HL-60 (cell line): ENCODE measurements around the gene ANKRD1.

Experiments
- DNase-seq, 2 experiments: peaks; one replicate each; pipeline ENCODE4 v3.0.0-alpha.2; 2010 to 2020; ENCODE audit warnings: low read depth in 1 of 2, low spot score in 1 of 2
- H3K27ac ChIP-seq: fragments of 250-450 bp; sonication (Bioruptor Pico); replicated peaks from 2 replicates; pipeline ENCODE4 v1.5.1; 2020; ENCODE audit warnings: mild to moderate bottlenecking, moderate library complexity
- H3K27me3 ChIP-seq: fragments of 250-450 bp; sonication (Bioruptor Pico); 2 replicates; pipeline ENCODE4 v1.5.1; 2021; ENCODE audit warnings: mild to moderate bottlenecking, moderate library complexity; ENCODE audit not compliant: insufficient read depth, poor library complexity, severe bottlenecking
- H3K4me3 ChIP-seq: replicated peaks from 2 replicates; pipeline ENCODE4 v1.5.1; 2011; ENCODE audit warnings: mild to moderate bottlenecking, control low read depth, low read length; ENCODE audit not compliant: insufficient read depth
- GABPA ChIP-seq: IDR thresholded peaks from 2 replicates; pipeline ENCODE4 v1.6.1; 2012; ENCODE audit warnings: low read depth
- POLR2AphosphoS5 ChIP-seq: IDR thresholded peaks from 2 replicates; pipeline ENCODE4 v1.6.1; 2012; ENCODE audit warnings: low read depth
- SPI1 ChIP-seq: IDR thresholded peaks from 2 replicates; pipeline ENCODE4 v1.6.1; 2012; ENCODE audit warnings: low read depth, mild to moderate bottlenecking, borderline replicate concordance
- TF ChIP-seq, protein P1 (sequence below): IDR thresholded peaks from 2 replicates; pipeline ENCODE4 v1.6.1; 2012; ENCODE audit warnings: low read depth; ENCODE audit not compliant: insufficient replicate concordance
- TF ChIP-seq, protein P2 (sequence below): IDR thresholded peaks from one replicate; pipeline ENCODE4 v1.5.1; 2011; ENCODE audit warnings: low read length, control low read depth, inconsistent platforms; ENCODE audit not compliant: insufficient read depth

The ANKRD1 gene

DNA sequence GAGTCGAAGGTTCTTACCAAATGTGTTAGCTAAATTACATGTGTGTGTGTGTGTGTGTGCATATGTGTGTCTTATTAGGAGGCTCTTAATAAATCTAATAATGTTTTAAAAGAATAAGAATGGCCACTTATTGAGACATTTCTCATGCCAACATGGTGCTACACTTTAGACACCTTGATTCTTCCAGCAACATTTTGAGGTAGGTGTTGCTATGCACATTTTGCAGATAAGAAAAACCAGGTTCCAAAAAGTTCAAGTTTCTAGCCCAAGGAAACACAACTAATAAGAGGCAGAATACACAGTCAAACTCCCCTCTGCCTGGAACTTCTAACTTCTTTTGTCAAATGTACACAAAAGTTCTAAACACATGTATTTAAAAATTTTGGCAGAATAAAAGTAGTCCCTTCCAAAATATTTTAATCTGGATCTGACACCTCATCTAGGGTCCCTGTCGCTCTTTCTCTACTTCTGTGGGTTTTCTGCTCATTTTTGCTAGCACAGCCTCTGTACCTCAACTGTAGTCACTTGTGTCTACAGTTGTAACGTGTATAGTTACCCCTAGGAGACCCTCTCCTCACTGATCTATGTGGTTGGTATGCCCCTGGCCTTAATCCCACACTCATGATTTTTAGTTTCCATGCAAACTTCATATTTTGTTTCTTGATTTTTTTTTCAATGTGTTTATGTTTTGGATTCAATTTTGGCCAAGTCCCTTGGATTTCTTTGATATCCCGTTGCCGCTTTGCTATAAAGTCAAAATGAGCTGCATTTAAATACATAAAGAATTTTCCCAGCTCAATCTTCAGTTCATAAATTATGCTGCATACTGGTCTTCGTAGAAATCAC, 4.3 kb downstream of the ANKRD1 start:
- TF ChIP-seq POLR2AphosphoS5 (no peak), SPI1 (no peak), GABPA (no peak)
- TF ChIP-seq, protein P1, sequence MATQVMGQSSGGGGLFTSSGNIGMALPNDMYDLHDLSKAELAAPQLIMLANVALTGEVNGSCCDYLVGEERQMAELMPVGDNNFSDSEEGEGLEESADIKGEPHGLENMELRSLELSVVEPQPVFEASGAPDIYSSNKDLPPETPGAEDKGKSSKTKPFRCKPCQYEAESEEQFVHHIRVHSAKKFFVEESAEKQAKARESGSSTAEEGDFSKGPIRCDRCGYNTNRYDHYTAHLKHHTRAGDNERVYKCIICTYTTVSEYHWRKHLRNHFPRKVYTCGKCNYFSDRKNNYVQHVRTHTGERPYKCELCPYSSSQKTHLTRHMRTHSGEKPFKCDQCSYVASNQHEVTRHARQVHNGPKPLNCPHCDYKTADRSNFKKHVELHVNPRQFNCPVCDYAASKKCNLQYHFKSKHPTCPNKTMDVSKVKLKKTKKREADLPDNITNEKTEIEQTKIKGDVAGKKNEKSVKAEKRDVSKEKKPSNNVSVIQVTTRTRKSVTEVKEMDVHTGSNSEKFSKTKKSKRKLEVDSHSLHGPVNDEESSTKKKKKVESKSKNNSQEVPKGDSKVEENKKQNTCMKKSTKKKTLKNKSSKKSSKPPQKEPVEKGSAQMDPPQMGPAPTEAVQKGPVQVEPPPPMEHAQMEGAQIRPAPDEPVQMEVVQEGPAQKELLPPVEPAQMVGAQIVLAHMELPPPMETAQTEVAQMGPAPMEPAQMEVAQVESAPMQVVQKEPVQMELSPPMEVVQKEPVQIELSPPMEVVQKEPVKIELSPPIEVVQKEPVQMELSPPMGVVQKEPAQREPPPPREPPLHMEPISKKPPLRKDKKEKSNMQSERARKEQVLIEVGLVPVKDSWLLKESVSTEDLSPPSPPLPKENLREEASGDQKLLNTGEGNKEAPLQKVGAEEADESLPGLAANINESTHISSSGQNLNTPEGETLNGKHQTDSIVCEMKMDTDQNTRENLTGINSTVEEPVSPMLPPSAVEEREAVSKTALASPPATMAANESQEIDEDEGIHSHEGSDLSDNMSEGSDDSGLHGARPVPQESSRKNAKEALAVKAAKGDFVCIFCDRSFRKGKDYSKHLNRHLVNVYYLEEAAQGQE: no peak
- TF ChIP-seq, protein P2, sequence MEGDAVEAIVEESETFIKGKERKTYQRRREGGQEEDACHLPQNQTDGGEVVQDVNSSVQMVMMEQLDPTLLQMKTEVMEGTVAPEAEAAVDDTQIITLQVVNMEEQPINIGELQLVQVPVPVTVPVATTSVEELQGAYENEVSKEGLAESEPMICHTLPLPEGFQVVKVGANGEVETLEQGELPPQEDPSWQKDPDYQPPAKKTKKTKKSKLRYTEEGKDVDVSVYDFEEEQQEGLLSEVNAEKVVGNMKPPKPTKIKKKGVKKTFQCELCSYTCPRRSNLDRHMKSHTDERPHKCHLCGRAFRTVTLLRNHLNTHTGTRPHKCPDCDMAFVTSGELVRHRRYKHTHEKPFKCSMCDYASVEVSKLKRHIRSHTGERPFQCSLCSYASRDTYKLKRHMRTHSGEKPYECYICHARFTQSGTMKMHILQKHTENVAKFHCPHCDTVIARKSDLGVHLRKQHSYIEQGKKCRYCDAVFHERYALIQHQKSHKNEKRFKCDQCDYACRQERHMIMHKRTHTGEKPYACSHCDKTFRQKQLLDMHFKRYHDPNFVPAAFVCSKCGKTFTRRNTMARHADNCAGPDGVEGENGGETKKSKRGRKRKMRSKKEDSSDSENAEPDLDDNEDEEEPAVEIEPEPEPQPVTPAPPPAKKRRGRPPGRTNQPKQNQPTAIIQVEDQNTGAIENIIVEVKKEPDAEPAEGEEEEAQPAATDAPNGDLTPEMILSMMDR: no peak
- peaks cover 2% of the 10 kb centered on the region for H3K27me3 ChIP-seq
- no peak for DNase-seq
- H3K27ac ChIP-seq: no peak overlapping the region
- no peak overlapping the region for H3K4me3 ChIP-seq

DNA sequence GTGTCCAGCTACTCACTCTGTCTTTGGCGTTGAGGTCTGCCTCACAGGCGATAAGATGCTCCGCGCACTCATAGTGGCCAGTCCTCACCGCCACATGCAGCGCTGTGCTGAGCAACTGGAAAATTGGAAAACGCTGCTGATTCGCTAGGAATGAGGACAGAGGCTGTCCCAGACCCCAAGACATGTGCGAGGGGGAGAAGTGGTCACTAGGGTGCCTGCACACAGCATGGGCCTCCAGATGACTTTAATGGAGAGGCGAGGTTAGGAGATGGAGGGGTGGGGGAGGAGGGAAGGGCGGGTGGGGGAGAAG, 5.2 kb downstream of the ANKRD1 start:
- Histone ChIP-seq H3K4me3 (no peak overlapping the region), H3K27ac (no peak overlapping the region), H3K27me3 (peaks cover 2% of the 10 kb centered on the region)
- TF ChIP-seq GABPA: no peak
- no peak for TF ChIP-seq SPI1
- no peak for DNase-seq

DNA sequence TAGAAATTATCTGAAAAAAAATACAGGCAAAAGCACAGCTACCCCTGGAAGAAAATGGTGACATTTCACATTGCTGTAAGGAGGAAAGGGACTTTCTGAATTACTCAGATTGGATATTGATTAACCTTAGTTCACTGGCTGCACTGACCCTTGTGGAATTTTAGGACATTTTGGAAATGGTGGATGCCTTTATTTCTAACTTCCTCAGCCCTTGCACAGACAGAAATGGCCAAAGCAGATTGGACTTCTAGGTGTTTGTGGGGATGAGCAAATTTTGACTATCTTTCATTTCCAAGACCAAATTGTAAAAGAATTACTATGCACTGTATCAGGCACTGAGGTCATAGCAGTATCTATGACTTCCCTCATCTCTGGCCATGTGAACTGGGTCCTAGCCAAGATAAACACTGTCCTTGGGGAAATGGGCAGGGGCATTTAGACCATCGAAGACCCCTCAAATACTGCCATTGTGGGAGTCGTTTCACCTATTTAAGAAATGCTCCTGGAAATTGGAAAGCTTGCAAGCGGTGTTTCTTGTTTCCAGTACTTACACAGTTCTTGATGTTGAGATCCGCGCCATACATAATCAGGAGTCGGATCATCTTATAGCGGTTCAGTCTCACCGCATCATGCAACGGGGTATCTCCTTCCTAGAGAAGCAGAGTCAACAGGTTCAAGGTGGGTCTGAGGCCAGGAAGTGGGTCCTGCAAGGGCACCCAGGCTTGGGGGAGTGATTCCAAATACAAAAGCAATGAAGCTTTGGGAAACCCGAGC, 5.7 kb downstream of the ANKRD1 start:
- DNase-seq: no peak
- no peak overlapping the region for H3K4me3 ChIP-seq
- peaks cover 2% of the 10 kb centered on the region for H3K27me3 ChIP-seq
- no peak overlapping the region for H3K27ac ChIP-seq
- TF ChIP-seq, protein P1: no peak
- no peak for TF ChIP-seq POLR2AphosphoS5
- TF ChIP-seq, protein P2: no peak
- TF ChIP-seq GABPA: no peak
- TF ChIP-seq SPI1: no peak

DNA sequence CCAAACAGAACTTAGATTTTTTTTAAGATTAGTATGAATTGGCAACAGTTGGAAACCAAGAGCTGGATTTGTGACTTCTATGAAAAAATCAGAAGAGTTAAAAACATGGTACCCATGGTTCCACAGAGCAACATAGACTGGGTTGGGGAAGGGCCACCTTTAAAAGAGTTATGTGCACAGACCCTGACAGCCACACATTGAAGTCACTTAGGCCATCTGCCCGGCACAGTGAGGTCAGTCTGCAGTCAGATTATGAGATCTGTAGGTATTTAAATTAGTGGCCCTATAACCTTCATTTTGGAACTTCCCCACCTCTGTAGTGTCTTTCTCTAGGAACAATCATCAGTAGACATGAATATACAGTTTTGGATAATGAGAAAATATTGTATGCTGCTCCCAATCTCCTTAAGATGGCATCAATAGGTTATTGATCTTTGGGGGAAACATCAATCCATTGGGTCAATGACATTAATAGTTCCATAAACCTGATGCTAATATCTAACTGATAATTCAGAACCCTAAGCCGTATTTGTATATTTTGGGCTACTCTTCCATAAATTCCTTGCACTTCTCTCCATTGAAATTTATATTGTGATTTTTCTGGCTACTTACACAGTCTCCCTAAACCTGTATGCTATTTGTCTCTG, 7.0 kb downstream of the ANKRD1 start:
- Histone ChIP-seq H3K4me3 (no peak overlapping the region), H3K27me3 (peaks cover 2% of the 10 kb centered on the region), H3K27ac (no peak overlapping the region)
- no peak for DNase-seq
- TF ChIP-seq, protein P2: no peak
- TF ChIP-seq SPI1 (no peak), POLR2AphosphoS5 (no peak)
- TF ChIP-seq, protein P1: no peak
